Endothelial cell of umbilical vein (primary cell): ENCODE measurements around the gene LYZL4.

ENCODE experiments used
- CTCF ChIP-seq, 2 donors: IDR thresholded peaks; 1 replicate in 1 of 2; 2 replicates in 1 of 2; pipeline ENCODE4 v1.5.1; 2011; ENCODE audit warnings: low read length in 2 of 2, mild to moderate bottlenecking in 2 of 2, moderate library complexity in 2 of 2, control low read depth in 1 of 2, inconsistent platforms in 1 of 2, low read depth in 1 of 2; ENCODE audit not compliant: insufficient read depth in 1 of 2; ENCODE audit errors: extremely low read depth in 1 of 2
- EZH2 ChIP-seq: IDR thresholded peaks from 2 replicates; pipeline ENCODE4 v1.6.1; 2012; ENCODE audit warnings: borderline replicate concordance, low read depth, mild to moderate bottlenecking, moderate library complexity, low read length, inconsistent platforms; ENCODE audit not compliant: severe bottlenecking
- JUN ChIP-seq: IDR thresholded peaks from 2 replicates; pipeline ENCODE4 v1.6.1; 2011; ENCODE audit warnings: borderline replicate concordance, low read depth; ENCODE audit not compliant: insufficient read length, insufficient read depth
- MAX ChIP-seq: IDR thresholded peaks from 2 replicates; pipeline ENCODE4 v1.6.1; 2011; ENCODE audit not compliant: insufficient read depth, insufficient read length
- POLR2A ChIP-seq: IDR thresholded peaks from 2 replicates; pipeline ENCODE4 v1.6.1; 2012; ENCODE audit warnings: low read depth, mild to moderate bottlenecking, control low read depth, low read length
- POLR2AphosphoS5 ChIP-seq: IDR thresholded peaks from 2 replicates; pipeline ENCODE4 v1.6.1; 2012; ENCODE audit warnings: low read depth, mild to moderate bottlenecking, control low read depth, low read length, moderate library complexity; ENCODE audit not compliant: insufficient read depth

- TF ChIP-seq CTCF (IDR thresholded peaks at IDR 0.05; ENCODE audit: extremely low read depth in 1 of 2, insufficient read depth in 1 of 2, low read depth in 1 of 2, low read length in 2 of 2), result no peak
- no peak for TF ChIP-seq POLR2AphosphoS5
- no peak for TF ChIP-seq MAX
- no peak for TF ChIP-seq EZH2
- TF ChIP-seq POLR2A, result no peak
- TF ChIP-seq JUN, result no peak
Observed at GRCh38 chr3:42443292-42443691, 32.9 kb upstream of the LYZL4 start.
